Activated CD8-positive, alpha-beta T cell treated with anti-CD3 and anti-CD28 coated beads for 36 hours (primary cell): ENCODE results near the gene MKNK2. TPM values are rescaled to one million over a fixed set of nuclear protein-coding genes. Genes with fewer than 3 reads are reported as not detected.
A peak's percentile ranks its signal among the peaks of the same experiment; 100 is the strongest.

Experiments used
- ATAC-seq: fragments of 200-7000 bp; cut with Tn5 transposase; one replicate; pipeline ENCODE4 v1.10.0; 2021; ENCODE audit warnings: mild to moderate bottlenecking, moderate library complexity
- CTCF ChIA-PET: fragments of 350-600 bp; sonication (Branson Sonifier 250); formaldehyde crosslinking; loops from one replicate; lab custom pipeline; 2021; ENCODE audit warnings: antibody characterized with exemption; lab: Charles Lee
- POLR2A ChIA-PET: fragments of 350-600 bp; sonication (Branson Sonifier 250); formaldehyde crosslinking; loops from one replicate; lab custom pipeline; 2021; ENCODE audit warnings: antibody characterized with exemption; lab: Charles Lee
- DNase-seq: peaks from one replicate; pipeline ENCODE4 v3.0.0-alpha.2; 2020
- H3K27ac Mint-ChIP-seq: one replicate; pipeline ENCODE4 v1.8.0; 2021; ENCODE audit warnings: mild to moderate bottlenecking, mixed read lengths
- H3K27me3 Mint-ChIP-seq: one replicate; pipeline ENCODE4 v1.8.0; 2021; ENCODE audit warnings: mixed read lengths
- H3K36me3 Mint-ChIP-seq: one replicate; pipeline ENCODE4 v1.8.0; 2021; ENCODE audit warnings: low read depth, mixed read lengths
- H3K4me1 Mint-ChIP-seq: one replicate; pipeline ENCODE4 v1.8.0; 2021; ENCODE audit warnings: low read depth, mixed read lengths
- H3K4me3 Mint-ChIP-seq: one replicate; pipeline ENCODE4 v1.8.0; 2021; ENCODE audit warnings: mild to moderate bottlenecking, moderate library complexity, mixed read lengths
- H3K9me3 Mint-ChIP-seq: one replicate; pipeline ENCODE4 v1.8.0; 2021; ENCODE audit warnings: mixed read lengths
- CTCF ChIP-seq: fragments of 200-600 bp; IDR thresholded peaks from one replicate; pipeline ENCODE4 v1.8.0; 2022; ENCODE audit warnings: antibody characterized with exemption, mild to moderate bottlenecking
- intact Hi-C: fragments of 100-400 bp; cut with micrococcal nuclease; formaldehyde crosslinking; loops from one replicate; pipeline ENCODE4 v1.10.0; 2022
- total RNA-seq, 2 experiments: library from RNA; stranded (reverse); gene quantifications; one replicate each; pipeline ENCODE4 v1.2.3, GENCODE V29; 2021

The MKNK2 gene
- total RNA-seq, 2 experiments from 2014 or later = 323 to 327 TPM

GRCh38 chr19:2061495-2062388 lies 10.7 kb upstream of the MKNK2 start:
- TF ChIP-seq CTCF = no peak

GRCh38 chr19:2060884-2061494 lies 9.9 kb upstream of the MKNK2 start:
- H3K9me3 Mint-ChIP-seq = no peaks in the 10 kb centered on the region
- ATAC-seq (peak; percentile 41), DNase-seq (peak; percentile 63)
- peak overlapping the region; percentile 85 for H3K4me3 Mint-ChIP-seq
- ChIA-PET POLR2A (interaction anchor here (0.9 to 5.5 kb wide), 7 partner anchors 9 to 119 kb away, joined by 3 to 29 read pairs (median 10); partner anchors contain the start of gene MKNK2), CTCF (interaction anchor here (0.8 to 2.5 kb wide), 3 partner anchors 9 to 42 kb away, joined by 3 to 15 read pairs (median 5); no protein-coding TSS in a partner anchor)
- H3K27me3 Mint-ChIP-seq = no peaks in the 10 kb centered on the region
- intact Hi-C loops = no loop called here
- peak overlapping the region; percentile 96 for H3K27ac Mint-ChIP-seq
- no peaks in the 10 kb centered on the region for H3K36me3 Mint-ChIP-seq
- no peak for TF ChIP-seq CTCF
- H3K4me1 Mint-ChIP-seq = peaks cover 44% of the 10 kb centered on the region

More at GRCh38 chr19:2061495-2062388, 10.7 kb upstream of the MKNK2 start:
- intact Hi-C loops = no loop called here
- Mint-ChIP-seq H3K4me3 (peak overlapping the region; percentile 85), H3K9me3 (no peaks in the 10 kb centered on the region), H3K36me3 (no peaks in the 10 kb centered on the region), H3K27ac (peak overlapping the region; percentile 91), H3K27me3 (no peaks in the 10 kb centered on the region), H3K4me1 (peaks cover 40% of the 10 kb centered on the region)
- ChIA-PET POLR2A (interaction anchor here (1.0 to 4.7 kb wide), 3 partner anchors 10 to 11 kb away, joined by 3 to 29 read pairs (median 10); partner anchors contain the start of gene MKNK2), CTCF (interaction anchor here (1.0 to 2.5 kb wide), 2 partner anchors 8 to 10 kb away, joined by 3 to 15 read pairs; no protein-coding TSS in a partner anchor)
- DNase-seq (peak; percentile 100), ATAC-seq (peak; percentile 94)

- no peak for TF ChIP-seq CTCF
- Mint-ChIP-seq H3K4me3 (peak overlapping the region; percentile 85), H3K27ac (peak overlapping the region; percentile 96), H3K9me3 (no peaks in the 10 kb centered on the region), H3K27me3 (no peaks in the 10 kb centered on the region), H3K36me3 (no peaks in the 10 kb centered on the region), H3K4me1 (peaks cover 55% of the 10 kb centered on the region)
- intact Hi-C loops = no loop called here
- ChIA-PET CTCF (interaction anchor here (1.6 to 2.5 kb wide), 2 partner anchors 8 to 10 kb away, joined by 4 to 15 read pairs; no protein-coding TSS in a partner anchor), POLR2A (interaction anchor here (1.2 to 5.5 kb wide), 5 partner anchors 8 to 25 kb away, joined by 3 to 29 read pairs (median 27); partner anchors contain the start of gene MKNK2)
- no peak for DNase-seq
- no peak for ATAC-seq
These were observed 8.6 kb upstream of the MKNK2 start for GRCh38 chr19:2059422-2060201.

- no peaks in the 10 kb centered on the region for H3K36me3 Mint-ChIP-seq
- DNase-seq (no peak), ATAC-seq (no peak)
- H3K4me3 Mint-ChIP-seq = peak overlapping the region; percentile 32
- H3K4me1 Mint-ChIP-seq = peaks cover 55% of the 10 kb centered on the region
- H3K9me3 Mint-ChIP-seq = no peaks in the 10 kb centered on the region
- CTCF ChIA-PET = interaction anchor here (1.6 kb wide), 1 partner anchor 11 kb away, joined by 4 read pairs; no protein-coding TSS in a partner anchor
- no peak for TF ChIP-seq CTCF
- no peaks in the 10 kb centered on the region for H3K27me3 Mint-ChIP-seq
- peak overlapping the region; percentile 66 for H3K27ac Mint-ChIP-seq
- intact Hi-C loops = no loop called here
- POLR2A ChIA-PET = interaction anchor here (0.6 to 5.5 kb wide), 8 partner anchors 7 to 265 kb away, joined by 3 to 29 read pairs (median 6); partner anchors contain the start of gene MKNK2
These were observed 7.8 kb upstream of the MKNK2 start for GRCh38 chr19:2058570-2059421.
